Measurements from ENCODE around the gene CDKN2D.
A peak's percentile ranks its signal among the peaks of the same experiment; 100 is the strongest.

The CDKN2D gene

DNA sequence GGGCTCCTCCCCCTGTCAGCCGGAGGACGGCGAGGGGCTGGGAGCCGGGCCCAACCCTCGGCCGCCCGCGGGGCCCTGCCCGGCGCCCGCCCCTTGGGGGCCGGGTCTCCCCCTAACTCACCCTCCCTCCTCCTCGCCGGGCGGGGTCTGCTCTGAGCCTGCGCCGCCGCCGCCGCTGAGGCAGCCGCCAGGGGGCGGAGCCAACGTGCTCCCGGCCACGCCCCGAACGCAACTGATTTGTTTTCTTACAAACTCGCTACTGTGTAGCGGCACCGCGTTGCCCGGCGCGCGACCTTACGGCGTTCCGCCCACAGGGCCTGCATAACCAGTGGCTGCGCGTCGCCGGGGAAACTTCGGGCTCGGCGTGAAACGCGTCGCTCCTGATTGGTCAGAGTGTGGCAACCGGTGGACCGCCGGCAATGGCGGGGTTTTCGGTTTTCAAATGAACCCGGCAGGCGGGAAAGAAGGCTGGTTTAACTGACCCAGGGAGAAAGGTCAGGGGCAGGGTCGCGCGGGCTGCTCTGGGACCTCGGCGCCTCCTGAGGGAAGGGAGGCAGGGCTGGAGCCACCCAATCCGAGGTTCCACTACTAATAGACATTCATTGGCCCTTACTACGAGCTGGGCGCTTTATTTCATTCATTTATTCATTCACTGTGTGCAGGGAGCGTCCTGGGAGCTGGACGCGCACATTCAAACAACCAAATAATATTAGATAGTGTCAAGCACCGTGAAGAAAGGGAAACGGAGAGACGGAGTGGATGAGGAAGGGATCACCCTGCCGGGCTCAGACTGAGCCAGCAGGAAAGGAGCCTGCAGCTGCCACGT is at the start of gene CDKN2D:
Gene CDKN2D (minus strand): TSS at position 154 of the 826 bp plus-strand sequence. CDS start 326 bp downstream, outside the sequence.
- peak; percentile 85 for DNase-seq (ENCODE audit: low spot score)

DNA sequence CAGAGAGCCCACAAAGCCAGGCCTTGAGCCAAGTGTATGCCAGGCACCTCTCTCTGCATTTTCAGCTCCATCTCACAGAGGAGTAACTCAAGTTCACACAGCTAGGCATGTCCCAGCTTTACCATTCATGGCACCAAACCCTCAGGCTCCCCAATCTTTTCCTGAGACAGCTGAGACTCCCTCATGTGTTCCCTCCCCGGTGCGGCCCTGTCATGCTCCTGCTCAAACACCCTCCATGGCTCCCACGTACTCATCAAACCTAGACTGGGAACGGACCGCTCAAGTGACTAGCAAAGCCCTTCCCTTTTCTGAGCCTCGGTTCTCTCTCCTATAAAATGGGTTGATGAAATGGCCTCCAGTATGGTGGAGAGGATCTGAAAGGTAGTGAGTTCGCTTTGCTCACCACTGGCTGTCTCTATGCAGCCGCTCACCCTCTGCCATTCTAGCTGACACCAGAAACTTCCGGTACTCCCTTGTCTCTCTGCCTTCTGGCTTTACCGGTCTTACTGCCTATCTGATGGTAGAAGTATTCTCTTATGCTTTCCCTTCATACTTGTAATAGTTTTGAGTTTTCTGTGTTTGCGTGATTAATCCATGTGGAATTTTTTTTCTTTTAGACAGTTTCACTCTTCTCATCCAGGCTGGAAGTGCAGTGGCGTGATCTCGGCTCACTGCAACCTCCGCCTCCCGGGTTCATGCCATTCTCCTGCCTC is 48.8 kb upstream of the CDKN2D start:
- DNase-seq (ENCODE audit: low spot score) = no peak

DNA sequence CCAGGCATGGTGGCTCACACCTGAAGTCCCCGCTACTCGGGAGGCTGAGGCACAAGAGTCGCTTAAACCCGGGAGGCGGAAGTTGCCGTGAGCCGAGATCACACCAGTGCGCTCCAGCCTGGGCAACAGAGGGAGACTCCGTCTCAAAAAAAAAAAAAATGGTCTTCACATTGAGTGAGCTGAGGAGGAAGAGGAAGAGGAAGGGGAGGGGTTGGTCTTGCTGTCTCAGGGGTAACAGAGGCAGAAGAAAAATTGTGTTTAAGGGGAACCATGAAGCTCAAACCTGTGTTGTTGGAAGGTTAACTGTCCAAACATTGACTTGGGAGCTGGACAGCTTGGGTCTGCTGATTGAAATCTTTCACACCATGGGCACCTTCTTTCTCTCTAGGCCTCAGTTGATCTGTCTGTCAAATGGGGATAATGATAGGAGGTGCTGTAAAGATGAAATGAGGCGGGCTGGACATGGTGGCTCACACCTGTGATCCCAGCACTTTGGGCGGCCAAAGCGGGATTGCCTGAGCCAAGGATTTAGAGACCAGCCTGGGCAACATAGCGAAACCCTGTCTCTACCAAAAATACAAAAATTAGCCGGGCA is 46.7 kb upstream of the CDKN2D start:
- no peak for DNase-seq (ENCODE audit: low spot score)

DNA sequence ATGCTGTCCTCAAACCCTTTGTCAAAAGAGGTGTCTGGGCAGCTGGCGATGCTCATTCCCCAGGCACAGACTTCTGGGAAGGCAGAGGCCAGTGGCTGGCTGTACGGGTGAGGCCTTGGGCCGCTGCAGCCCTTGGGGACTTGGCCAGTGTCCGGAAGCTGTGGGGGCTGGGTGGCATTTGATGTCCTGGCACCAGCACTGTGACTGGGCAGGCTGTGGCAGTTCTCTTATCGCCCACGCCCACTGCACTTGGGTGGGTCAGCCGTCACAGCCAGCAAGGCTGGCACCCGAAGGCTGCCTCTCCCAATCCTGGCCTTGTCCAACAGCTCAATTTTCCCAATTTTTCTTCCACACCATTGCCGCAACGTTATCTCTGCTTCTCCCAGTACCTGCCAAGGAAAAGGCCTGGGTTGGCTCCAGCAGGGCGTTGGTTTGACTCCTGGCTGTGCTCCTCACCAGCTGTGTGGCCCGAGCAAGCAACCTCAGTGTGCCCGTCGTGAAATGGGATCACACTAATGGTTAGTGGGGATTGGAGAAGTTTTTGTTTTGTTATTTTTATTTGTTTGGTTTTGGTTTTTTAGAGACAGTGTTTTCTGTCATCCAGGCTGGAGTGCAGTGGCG is 43.8 kb upstream of the CDKN2D start:
- DNase-seq (ENCODE audit: low spot score) = no peak

DNA sequence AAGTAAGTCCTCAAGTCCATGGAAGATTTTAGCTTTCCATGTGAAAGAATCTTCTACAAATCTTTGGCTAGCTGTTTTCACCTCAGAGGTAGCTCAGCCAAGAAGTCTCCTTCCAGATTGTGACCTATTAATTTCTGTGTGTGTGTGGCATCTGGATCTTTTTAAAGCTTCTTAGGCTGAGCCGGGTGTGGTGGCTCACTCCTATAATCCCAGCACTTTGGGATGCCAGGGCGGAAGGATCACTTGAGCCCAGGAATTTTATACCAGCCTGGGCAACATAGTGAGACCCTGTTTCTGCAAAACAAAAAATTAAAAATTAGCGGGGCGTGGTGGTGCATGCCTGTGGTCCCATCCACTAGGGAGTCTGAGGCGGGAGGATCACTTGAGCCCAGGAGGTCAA is 43.1 kb upstream of the CDKN2D start:
- no peak for DNase-seq (ENCODE audit: low spot score)

DNA sequence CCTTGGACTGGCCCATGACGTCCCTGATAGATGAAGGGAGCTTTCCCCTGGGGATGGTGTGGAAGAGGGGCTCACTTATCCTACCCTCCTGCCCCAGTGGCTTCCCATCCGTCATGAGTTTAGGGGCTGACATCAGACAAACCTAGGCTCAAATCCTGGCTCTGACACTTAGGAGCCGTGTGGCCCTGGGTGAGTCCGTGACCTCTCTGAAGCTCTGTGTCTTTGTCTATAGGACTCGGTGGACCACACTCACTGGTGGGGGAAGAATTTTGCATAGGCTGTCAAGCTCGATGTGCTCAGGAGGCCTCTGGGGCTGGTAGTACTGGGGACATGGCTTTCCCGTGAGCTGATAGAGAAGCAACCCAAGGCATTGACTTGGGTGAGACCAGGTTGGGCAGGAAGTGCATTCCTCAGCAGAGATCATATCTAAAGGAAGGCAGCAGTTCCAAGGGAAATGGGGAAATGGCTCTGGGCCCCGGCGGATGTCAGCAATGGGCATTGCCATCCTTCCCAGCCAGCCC is 35.7 kb upstream of the CDKN2D start:
- DNase-seq (ENCODE audit: low spot score) = no peak

DNA sequence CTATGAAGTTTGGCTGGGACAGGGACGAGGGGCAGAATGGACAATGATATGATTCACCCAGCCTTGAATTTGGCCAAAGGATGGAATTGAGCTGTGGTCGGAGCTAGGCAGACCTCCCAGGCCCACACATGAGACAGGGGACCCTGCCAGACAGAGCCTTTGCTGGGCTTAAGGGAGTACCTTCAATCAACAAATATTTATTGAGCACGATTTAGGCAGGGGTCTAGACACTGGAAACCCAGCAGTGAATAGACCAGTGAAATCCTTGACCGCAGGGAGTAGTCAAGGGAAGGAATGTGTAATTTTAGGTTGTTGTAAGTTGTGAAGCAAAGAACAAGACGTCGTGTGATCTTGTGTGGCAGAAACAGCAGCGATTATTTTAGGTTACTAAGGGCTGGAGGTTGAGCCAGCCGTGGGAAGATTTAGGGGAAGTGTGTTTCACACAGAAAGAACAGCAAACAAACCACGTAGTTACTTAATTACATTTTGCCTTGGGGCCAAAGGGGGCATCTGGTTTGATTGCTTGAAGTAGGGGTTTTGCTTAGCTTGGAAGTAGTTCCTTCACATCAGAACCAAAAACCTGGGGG is 35.2 kb upstream of the CDKN2D start:
- no peak for DNase-seq (ENCODE audit: low spot score)

DNA sequence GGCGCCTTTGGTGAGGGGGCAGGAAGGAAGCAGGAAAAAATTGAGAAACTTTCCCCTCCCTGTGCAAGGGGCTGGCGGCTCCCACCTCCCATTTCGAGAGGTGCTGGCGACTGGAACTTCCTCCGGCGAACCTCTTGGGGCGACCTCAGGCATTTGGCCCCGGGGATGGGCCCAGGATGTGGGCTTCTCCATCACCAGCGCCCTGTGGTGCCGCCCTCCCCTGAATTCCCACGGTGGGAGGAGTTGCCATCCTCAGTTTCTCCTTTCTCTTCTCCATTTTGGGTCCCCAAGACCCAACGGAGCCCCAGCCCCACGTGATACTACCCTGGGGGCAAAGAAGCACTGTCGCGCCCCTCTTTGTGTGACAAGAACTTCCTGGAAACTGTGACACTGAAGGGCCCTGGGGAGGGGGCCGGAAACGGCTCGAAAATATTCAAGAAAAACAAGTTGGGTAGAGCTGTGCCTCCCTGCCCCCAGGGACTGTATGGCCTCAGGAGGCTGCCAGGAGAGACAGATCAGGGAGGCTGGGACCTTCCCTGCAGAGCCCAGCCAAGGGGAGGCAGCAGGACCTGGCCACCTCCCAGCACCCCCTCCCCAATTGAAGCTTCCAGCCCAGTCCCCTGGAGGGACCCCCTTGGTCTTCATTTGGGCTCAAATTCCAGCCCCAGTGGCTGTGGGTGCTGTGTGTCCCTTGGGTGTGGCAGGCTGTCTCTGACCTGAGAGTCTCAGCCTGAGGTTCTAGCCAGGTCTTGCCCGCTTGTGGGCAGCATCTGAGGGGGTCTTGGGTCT is 34.5 kb upstream of the CDKN2D start:
- peak; percentile 44 for DNase-seq (ENCODE audit: low spot score)

DNA sequence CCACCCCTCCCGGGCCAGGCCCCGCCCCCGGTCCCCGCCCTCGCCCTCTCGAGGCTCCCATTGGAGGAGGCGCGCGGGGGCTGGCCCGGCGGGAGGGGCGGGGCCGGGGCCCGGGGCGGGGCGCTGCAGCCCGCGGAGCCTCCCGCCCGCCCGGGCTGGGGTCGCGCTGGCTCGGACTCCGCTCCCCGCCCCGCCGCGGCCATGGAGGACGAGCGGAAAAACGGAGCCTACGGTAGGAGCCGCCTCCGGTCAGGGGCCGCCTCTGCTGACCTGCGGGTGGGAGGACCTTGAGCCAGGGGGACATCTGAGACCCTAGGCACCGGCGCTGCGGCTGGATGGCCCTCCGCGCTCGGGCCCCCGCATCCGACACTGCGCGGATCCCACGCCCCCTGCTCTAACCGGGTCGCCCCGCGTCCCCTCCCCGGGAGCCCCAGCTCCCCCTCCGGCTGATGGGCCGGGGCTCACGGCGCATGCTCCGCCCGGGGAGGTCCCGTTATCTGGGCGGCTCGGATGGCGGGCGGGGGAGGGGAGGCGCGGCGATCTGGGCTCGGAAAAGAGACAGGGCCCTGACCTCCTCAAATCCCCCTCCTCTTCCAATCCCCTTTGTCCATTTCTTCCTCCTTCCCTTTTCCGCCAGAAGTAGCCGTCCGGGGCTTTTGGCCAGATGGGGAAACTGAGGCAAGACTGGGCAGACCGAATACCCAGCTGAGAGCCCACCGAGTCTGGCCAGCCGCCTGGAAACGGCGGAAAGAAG is 33.7 kb upstream of the CDKN2D start:
- peak; percentile 99 for DNase-seq (ENCODE audit: low spot score)

DNA sequence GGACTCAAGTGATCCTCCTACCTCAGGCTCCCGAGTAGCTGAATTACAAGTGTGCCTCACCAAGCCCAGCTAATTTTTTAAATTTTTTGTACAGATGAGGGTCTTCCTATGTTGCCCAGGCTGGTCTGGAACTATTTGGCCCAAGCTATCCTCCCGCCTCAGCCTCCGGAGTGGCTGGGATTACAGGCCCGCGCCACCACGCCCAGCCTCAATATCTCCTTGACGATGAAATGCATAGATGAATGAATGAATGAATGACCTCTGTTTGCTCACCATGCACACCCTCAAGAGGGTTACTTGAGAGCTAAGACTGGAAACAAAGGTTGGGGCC is 33.2 kb upstream of the CDKN2D start:
- DNase-seq (ENCODE audit: low spot score) = no peak

DNA sequence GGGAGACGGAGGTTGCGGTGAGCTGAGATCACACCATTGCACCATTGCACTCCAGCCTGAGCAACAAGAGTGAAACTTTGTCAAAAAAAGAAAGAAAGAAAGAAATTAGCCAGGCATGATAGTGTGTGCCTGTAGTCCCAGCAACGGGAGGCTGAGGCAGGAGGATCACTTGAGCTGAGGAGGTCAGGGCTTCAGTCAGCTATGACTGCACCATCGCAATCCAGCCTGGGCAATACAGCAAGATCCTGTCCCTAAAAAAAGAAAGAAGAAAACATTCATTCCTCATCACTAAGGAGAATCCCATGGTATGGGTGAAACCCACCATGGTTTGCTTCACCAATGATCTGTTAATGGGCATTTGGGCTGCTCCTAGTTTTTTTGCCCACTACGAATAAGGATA is 31.4 kb upstream of the CDKN2D start:
- no peak for DNase-seq (ENCODE audit: low spot score)

DNA sequence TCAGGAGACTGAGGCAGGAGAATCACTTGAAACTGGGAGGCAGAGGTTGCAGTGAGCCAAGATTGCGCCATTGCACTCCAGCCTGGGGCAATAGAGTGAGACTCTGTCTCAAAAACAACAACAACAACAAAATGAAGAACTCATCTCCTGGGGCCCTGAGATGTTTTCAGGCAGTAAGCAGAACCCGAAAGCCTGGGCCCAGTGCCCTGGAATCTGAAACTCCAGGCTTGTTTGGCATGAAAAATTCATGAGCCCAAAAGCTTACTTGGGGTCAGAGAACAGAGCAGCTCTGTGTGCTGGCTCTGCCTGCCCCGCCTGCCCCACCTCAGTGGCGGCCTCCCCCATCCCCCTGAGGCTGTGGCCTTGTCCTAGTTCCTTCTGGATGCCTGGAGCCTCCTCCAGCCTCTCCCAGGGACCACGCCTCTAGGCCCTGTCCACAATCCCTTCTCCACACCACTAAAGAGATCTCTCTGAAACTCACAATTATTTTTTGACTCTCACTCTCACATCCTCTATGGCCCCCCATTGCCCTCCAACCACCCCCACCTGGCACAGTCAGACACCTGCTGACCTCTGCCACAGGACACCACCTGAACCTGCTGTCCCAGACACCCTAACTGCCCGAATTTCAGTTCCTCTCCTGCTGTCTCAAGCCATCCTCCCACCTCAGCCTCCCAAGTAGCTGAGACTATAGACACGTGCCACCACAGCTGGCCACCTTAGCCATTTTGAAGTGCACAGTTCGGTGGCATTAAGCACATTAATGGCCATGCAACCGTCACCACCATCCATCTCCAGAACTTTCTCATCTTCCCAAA is 25.2 kb upstream of the CDKN2D start:
- DNase-seq (ENCODE audit: low spot score) = no peak

DNA sequence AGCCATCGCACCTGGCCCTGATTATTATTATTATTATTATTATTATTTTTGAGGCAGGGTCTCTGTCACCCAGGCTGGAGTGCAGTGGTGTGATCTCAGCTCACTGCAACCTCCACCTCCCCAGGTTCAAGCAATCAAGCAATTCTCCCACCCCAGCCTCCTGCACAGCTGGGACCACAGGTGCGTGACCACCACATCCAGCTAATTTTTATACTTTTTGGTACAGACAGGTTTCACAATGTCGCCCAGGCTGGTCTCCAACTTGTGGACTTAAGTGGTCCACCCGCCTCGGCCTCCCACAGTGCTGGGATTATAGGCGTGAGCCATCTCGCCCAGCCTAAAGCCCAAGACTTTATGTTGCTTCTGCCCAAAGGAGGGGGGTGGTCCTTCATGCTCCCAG is 24.4 kb upstream of the CDKN2D start:
- no peak for DNase-seq (ENCODE audit: low spot score)

DNA sequence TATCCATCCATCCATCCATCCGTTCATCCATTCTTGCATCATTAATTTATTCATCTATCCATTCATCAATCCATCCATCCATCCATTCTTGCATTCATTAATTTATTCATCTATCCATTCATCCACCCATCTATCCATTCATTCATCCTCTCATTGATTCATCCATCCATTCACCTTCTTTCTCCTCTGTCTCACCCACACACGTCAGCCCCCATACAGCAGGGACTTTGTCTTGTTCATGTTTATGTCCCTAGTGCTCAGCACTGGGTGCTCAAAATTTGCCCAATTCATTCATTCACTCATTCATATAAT is 19.0 kb upstream of the CDKN2D start:
- DNase-seq (ENCODE audit: low spot score) = no peak

DNA sequence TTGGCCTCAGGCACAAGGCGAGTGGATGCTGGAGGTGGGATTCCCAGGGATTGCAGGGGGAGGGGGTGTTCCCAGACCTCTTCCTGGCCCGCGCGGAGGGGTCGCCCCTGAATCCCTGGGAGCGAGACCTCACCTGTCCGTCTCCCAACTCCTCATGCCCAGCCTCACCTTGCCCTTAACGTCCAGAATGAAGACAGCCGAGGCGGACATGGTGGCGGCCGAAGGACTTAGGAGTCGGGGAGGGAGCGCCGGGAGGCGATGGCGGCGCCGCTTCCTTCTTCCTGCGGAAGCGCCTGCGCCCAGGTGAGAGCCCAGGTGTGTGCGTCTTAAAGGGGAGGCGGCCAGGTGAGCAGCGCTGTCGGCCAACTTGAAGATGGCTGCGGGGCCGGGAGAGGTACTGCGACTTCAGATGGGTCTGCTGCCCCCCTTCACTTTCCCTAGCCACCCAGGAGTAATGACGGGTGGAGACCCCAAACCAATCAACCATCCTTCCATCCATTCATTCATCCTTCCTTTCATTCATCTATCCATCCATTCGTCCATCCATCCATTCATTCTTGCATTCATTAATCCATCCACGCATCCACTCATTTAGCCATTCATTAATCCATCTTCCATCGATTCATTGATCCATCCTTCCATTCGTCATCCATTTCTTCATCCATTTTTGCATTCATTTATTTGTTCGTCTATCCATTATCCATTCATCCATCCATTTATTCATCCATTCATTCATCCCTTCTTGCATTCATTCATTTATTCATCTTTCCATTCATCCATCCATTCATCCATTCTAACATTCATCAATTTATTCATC is 18.5 kb upstream of the CDKN2D start, which contains the start of gene AP1M2:
Gene AP1M2 (minus strand): TSS at position 291 of the 817 bp plus-strand sequence. CDS start 81 bp downstream, at position 210.
- peak; percentile 78 for DNase-seq (ENCODE audit: low spot score)

DNA sequence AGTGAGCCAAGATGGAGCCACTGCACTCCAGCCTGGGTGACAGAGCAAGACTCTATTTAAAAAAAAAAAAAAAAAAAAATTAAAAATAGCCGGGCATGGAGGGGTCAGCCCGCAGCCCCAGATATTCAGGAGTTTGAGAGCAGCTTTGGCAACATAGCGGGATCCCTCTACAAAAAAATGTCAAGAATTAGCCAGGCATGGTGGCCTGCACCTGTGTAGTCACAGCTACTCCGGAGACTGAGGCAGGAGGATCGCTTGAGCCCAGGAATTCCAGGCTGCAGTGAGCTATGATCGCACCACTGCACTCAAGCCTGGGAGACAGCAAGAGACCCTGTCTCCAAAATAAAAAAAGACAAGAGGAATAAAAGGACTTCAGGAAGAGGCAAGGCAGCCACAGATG is 17.6 kb upstream of the CDKN2D start:
- no peak for DNase-seq (ENCODE audit: low spot score)

DNA sequence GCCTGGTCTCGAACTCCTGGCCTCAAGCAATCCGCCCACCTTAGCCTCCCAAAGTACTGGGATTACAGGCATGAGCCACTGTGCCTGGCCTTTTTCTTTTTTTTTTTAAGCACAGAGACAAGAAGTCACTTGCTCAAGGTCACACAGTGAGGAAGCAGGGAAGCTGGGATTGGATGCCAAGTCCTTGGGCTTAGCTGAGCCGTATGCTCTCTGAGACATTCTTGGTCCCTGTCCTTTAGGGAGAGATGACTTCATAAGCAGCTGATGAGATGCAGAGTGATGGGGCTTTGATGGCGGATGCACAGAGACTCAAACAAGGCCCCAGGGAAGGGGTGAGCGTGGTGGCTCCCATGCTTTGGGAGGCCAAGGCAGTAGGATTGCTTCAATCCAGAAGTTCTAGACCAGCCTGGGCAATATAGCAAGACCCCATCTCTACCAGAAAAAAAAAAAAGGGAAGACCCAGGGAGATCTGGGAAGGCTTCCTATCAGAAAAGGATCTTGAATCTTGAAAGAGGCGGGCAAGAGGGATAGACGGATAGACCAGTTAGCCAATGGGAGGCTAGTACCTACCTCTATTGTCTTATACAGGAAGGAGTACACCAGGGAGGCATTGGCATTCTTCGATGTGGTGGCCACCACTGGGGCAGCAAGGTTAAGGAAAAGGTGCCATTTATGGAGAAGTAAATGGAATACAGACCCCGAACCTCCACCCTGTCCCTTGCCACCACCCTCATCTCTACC is 14.4 kb upstream of the CDKN2D start:
- DNase-seq (ENCODE audit: low spot score) = no peak

DNA sequence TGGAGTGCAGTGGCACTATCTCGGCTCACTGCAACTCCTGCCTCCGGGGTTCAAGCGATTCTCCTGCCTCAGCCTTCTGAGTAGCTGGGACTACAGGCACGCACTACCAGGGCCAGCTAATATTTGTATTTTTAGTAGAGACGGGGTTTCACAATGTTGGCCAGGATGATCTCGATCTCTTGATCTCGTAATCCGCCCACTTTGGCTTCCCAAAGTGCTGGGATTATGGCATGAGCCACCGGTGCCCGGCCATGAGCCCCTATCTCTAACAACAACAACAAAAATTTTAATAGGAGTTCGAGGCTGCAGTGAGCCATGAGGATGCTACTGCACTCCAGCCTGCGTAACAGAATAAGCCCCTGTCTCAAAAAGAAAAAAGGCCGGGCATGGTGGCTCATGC is 13.3 kb upstream of the CDKN2D start:
- DNase-seq (ENCODE audit: low spot score) = no peak

Data from iPS-NIHi11 (cell line).